SK-N-SH (cell line): ENCODE data around the gene SPRY4.

Source experiments
- CTCF ChIP-seq: fragments of 200-600 bp; sonication (generic); IDR thresholded peaks from 2 replicates; pipeline ENCODE4 v1.6.1; 2017; ENCODE audit warnings: antibody characterized with exemption, mild to moderate bottlenecking, moderate library complexity
- EP300 ChIP-seq, 2 experiments: IDR thresholded peaks; 2 replicates each; pipeline versions ENCODE4 v1.4.0 to v1.6.1; 2012; ENCODE audit warnings: borderline replicate concordance in 1 of 2, low read depth in 1 of 2, low read length in 1 of 2
- MAX ChIP-seq: IDR thresholded peaks from 2 replicates; pipeline ENCODE4 v1.4.0; 2012; ENCODE audit warnings: low read depth
- USF2 ChIP-seq: fragments of 150-350 bp; IDR thresholded peaks from 2 replicates; pipeline ENCODE4 v1.6.1; 2017; ENCODE audit warnings: antibody characterized with exemption, low read length, low read depth, borderline replicate concordance
- TF ChIP-seq, protein P1 (sequence below): IDR thresholded peaks from 2 replicates; pipeline ENCODE4 v1.4.0; 2012; ENCODE audit warnings: low read depth, borderline replicate concordance

DNA sequence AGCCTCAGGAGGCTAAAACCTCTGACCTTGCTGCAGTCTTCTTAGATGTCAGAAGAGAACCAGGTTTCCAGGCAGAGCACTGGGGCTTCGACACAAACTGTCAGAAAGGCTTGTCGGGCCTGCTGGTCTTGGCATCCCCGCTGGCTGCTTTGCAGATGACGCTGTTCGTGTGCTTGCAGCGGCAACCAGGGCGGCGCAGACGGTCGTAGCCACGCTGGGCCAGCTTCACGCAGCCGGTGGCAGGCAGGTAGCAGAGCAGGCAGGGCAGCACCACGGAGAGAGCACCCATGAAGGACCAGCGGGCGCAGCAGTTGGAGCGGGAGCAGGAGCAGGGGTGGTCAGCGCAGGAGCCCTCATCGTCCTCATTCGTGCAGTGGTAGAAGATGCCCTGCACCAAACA, 10.7 kb downstream of the SPRY4 start:
- no peak for TF ChIP-seq CTCF
- no peak for TF ChIP-seq USF2
- TF ChIP-seq MAX: no peak
- TF ChIP-seq EP300 (IDR thresholded peaks at IDR 0.05; ENCODE audit: borderline replicate concordance in 1 of 2, low read depth in 1 of 2, low read length in 1 of 2): no peak
- TF ChIP-seq, protein P1, sequence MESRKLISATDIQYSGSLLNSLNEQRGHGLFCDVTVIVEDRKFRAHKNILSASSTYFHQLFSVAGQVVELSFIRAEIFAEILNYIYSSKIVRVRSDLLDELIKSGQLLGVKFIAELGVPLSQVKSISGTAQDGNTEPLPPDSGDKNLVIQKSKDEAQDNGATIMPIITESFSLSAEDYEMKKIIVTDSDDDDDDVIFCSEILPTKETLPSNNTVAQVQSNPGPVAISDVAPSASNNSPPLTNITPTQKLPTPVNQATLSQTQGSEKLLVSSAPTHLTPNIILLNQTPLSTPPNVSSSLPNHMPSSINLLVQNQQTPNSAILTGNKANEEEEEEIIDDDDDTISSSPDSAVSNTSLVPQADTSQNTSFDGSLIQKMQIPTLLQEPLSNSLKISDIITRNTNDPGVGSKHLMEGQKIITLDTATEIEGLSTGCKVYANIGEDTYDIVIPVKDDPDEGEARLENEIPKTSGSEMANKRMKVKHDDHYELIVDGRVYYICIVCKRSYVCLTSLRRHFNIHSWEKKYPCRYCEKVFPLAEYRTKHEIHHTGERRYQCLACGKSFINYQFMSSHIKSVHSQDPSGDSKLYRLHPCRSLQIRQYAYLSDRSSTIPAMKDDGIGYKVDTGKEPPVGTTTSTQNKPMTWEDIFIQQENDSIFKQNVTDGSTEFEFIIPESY: no peak
